SK-N-SH (cell line): ENCODE data around the gene SKIC8. TPM values are rescaled to one million over a fixed set of nuclear protein-coding genes. Genes with fewer than 3 reads are reported as not detected.

Experiments
- CTCF ChIA-PET: fragments of 300-600, 350-600 bp; formaldehyde crosslinking; extraction: SDS; loops from one replicate; lab custom pipeline; 2021; lab: Yijun Ruan, JAX
- POLR2A ChIA-PET: fragments of 350-600 bp; sonication (Branson Sonifier 250); formaldehyde crosslinking; extraction: SDS; loops from one replicate; lab custom pipeline; 2020; ENCODE audit warnings: antibody characterized with exemption, inconsistent platforms; lab: Yijun Ruan, JAX
- DNase-seq: peaks from one replicate; pipeline ENCODE4 v3.0.0; 2012
- H2AFZ ChIP-seq: fragments of 200-600 bp; sonication (generic); 2 replicates; pipeline ENCODE4 v1.8.1; 2016; ENCODE audit warnings: antibody characterized with exemption, mild to moderate bottlenecking, low read depth
- H3F3A ChIP-seq: fragments of 200-600 bp; sonication (generic); replicated peaks from 2 replicates; pipeline ENCODE3; 2016; ENCODE audit warnings: antibody characterized with exemption, mild to moderate bottlenecking; ENCODE audit not compliant: insufficient read depth
- H3K27ac ChIP-seq, 2 experiments: fragments of 200-500 bp in 1 of 2; fragments of 200-600 bp in 1 of 2; sonication (Bioruptor generic) in 1 of 2; sonication (generic), shearing (Covaris generic) in 1 of 2; 2 replicates each; pipeline versions ENCODE4 v1.5.1 to v1.6.1; 2014 to 2016; ENCODE audit warnings: low read depth in 2 of 2, inconsistent platforms in 1 of 2, low read length in 1 of 2, mild to moderate bottlenecking in 1 of 2, mixed read lengths in 1 of 2
- H3K27me3 ChIP-seq: fragments of 200-600 bp; sonication (generic), shearing (Covaris generic); 2 replicates; pipeline ENCODE4 v1.6.1; 2016; ENCODE audit warnings: mixed run types; ENCODE audit not compliant: insufficient read depth
- H3K36me3 ChIP-seq, 2 experiments: fragments of 200-500 bp in 1 of 2; fragments of 200-600 bp in 1 of 2; sonication (Bioruptor generic) in 1 of 2; sonication (generic) in 1 of 2; replicated peaks in 1 of 2; 2 replicates each; pipeline versions ENCODE3 to v1.5.1; 2014 to 2016; ENCODE audit warnings: low read length in 1 of 2, mild to moderate bottlenecking in 1 of 2; ENCODE audit not compliant: insufficient read depth in 2 of 2, control insufficient read depth in 1 of 2
- H3K4me1 ChIP-seq, 2 experiments: fragments of 200-500 bp in 1 of 2; fragments of 200-600 bp in 1 of 2; sonication (Bioruptor generic) in 1 of 2; sonication (generic), shearing (Covaris generic) in 1 of 2; 2 replicates each; pipeline versions ENCODE4 v1.5.1 to v1.6.1; 2014 to 2016; ENCODE audit warnings: low read depth in 1 of 2, low read length in 1 of 2, mixed run types in 1 of 2; ENCODE audit not compliant: insufficient read depth in 2 of 2, control insufficient read depth in 1 of 2
- H3K4me2 ChIP-seq: fragments of 200-600 bp; sonication (generic), shearing (Covaris generic); 2 replicates; pipeline ENCODE4 v1.6.1; 2017; ENCODE audit warnings: mixed run types
- H3K4me3 ChIP-seq, 2 experiments: fragments of 200-500 bp in 1 of 2; fragments of 200-600 bp in 1 of 2; sonication (Bioruptor generic) in 1 of 2; sonication (generic), shearing (Covaris generic) in 1 of 2; 2 replicates each; pipeline versions ENCODE4 v1.5.1 to v1.8.1; 2014 to 2016; ENCODE audit warnings: low read depth in 2 of 2, inconsistent platforms in 1 of 2, low read length in 1 of 2, mild to moderate bottlenecking in 1 of 2, mixed read lengths in 1 of 2, moderate library complexity in 1 of 2
- H3K79me2 ChIP-seq: fragments of 200-600 bp; sonication (generic); 2 replicates; pipeline ENCODE4 v1.8.1; 2017; ENCODE audit warnings: mild to moderate bottlenecking; ENCODE audit not compliant: insufficient read depth
- H3K9ac ChIP-seq: fragments of 200-600 bp; sonication (generic); 2 replicates; pipeline ENCODE4 v1.6.1; 2017; ENCODE audit warnings: mixed run types
- H3K9me2 ChIP-seq: fragments of 200-600 bp; sonication (generic); 2 replicates; pipeline ENCODE4 v1.6.1; 2017; ENCODE audit warnings: mixed run types
- H3K9me3 ChIP-seq: fragments of 200-600 bp; sonication (generic); 2 replicates; pipeline ENCODE4 v1.6.1; 2017; ENCODE audit warnings: mixed run types, mild to moderate bottlenecking, moderate library complexity
- H4K20me1 ChIP-seq: fragments of 200-600 bp; sonication (generic); 2 replicates; pipeline ENCODE4 v1.6.1; 2017; ENCODE audit warnings: mild to moderate bottlenecking, mixed run types; ENCODE audit not compliant: insufficient read depth
- ELF1 ChIP-seq: IDR thresholded peaks from 2 replicates; pipeline ENCODE4 v1.4.0; 2012
- EP300 ChIP-seq, 2 experiments: IDR thresholded peaks; 2 replicates each; pipeline versions ENCODE4 v1.4.0 to v1.6.1; 2012; ENCODE audit warnings: borderline replicate concordance in 1 of 2, low read depth in 1 of 2, low read length in 1 of 2
- FOSL2 ChIP-seq: IDR thresholded peaks from 2 replicates; pipeline ENCODE4 v1.4.0; 2012; ENCODE audit warnings: low read depth, mild to moderate bottlenecking, moderate library complexity, borderline replicate concordance
- GABPA ChIP-seq: IDR thresholded peaks from 2 replicates; pipeline ENCODE4 v1.4.0; 2012; ENCODE audit warnings: low read depth, mild to moderate bottlenecking
- GATA2 ChIP-seq: sonication (generic); formaldehyde crosslinking; IDR thresholded peaks from 2 replicates; pipeline ENCODE4 v1.5.0; 2020; ENCODE audit warnings: mild to moderate bottlenecking, missing genetic modification reagents
- JUND ChIP-seq: IDR thresholded peaks from 2 replicates; pipeline ENCODE4 v1.4.0; 2012
- MEF2A ChIP-seq: IDR thresholded peaks from 2 replicates; pipeline ENCODE4 v1.4.0; 2012; ENCODE audit warnings: low read depth, borderline replicate concordance
- MXI1 ChIP-seq: IDR thresholded peaks from 2 replicates; pipeline ENCODE4 v1.6.1; 2012; ENCODE audit warnings: mild to moderate bottlenecking, low read depth, low read length, improper control_type of control experiment
- NFIC ChIP-seq: IDR thresholded peaks from 2 replicates; pipeline ENCODE4 v1.4.0; 2012; ENCODE audit warnings: borderline replicate concordance
- NRF1 ChIP-seq: IDR thresholded peaks from 2 replicates; pipeline ENCODE4 v1.6.1; 2012; ENCODE audit warnings: low read depth, mild to moderate bottlenecking, low read length
- POLR2AphosphoS5 ChIP-seq: IDR thresholded peaks from 2 replicates; pipeline ENCODE4 v1.6.1; 2012; ENCODE audit warnings: low read depth, low read length
- RCOR1 ChIP-seq: fragments of 150-350 bp; IDR thresholded peaks from 2 replicates; pipeline ENCODE4 v1.6.1; 2017; ENCODE audit warnings: antibody characterized with exemption, low read length
- RFX5 ChIP-seq: IDR thresholded peaks from 2 replicates; pipeline ENCODE4 v1.6.1; 2012; ENCODE audit warnings: mild to moderate bottlenecking, improper control_type of control experiment, low read length
- SIN3A ChIP-seq: IDR thresholded peaks from 2 replicates; pipeline ENCODE4 v1.6.1; 2012; ENCODE audit warnings: low read depth, mild to moderate bottlenecking, low read length, moderate library complexity, borderline replicate concordance
- TCF12 ChIP-seq: IDR thresholded peaks from 2 replicates; pipeline ENCODE4 v1.4.0; 2012
- YY1 ChIP-seq: IDR thresholded peaks from 2 replicates; pipeline ENCODE4 v1.4.0; 2012; ENCODE audit warnings: low read depth, mild to moderate bottlenecking
- WGBS: methylation state at CpG from one replicate; pipeline ENCODE4 v1.1.6; 2017; ENCODE audit warnings: low lambda C conversion rate; 5-methylcytosine and 5-hydroxymethylcytosine counted together
- polyA plus RNA-seq, 3 experiments: library from polyadenylated mRNA; depleted of rRNA; stranded (reverse); fragments of >200 nt; gene quantifications; 2 replicates each; pipeline ENCODE4 v1.2.3, GENCODE V29; 2012
- TF ChIP-seq, protein P1 (sequence below): fragments of 200-600 bp; sonication (generic); IDR thresholded peaks from 2 replicates; pipeline ENCODE4 v1.6.1; 2017; ENCODE audit warnings: antibody characterized with exemption, mild to moderate bottlenecking, moderate library complexity
- TF ChIP-seq, protein P2 (sequence below): fragments of 150-350 bp; IDR thresholded peaks from 2 replicates; pipeline ENCODE4 v1.6.1; 2016; ENCODE audit warnings: mild to moderate bottlenecking, low read depth, low read length
- TF ChIP-seq, protein P3 (sequence below): IDR thresholded peaks from 2 replicates; pipeline ENCODE4; 2012
- TF ChIP-seq, protein P4 (sequence below): IDR thresholded peaks from 2 replicates; pipeline ENCODE4 v1.4.0; 2012; ENCODE audit warnings: low read depth

SKIC8 gene
- polyA plus RNA-seq, 1 of the 3 experiments (the other 2 are of a cell fraction): 78.8 TPM

DNA sequence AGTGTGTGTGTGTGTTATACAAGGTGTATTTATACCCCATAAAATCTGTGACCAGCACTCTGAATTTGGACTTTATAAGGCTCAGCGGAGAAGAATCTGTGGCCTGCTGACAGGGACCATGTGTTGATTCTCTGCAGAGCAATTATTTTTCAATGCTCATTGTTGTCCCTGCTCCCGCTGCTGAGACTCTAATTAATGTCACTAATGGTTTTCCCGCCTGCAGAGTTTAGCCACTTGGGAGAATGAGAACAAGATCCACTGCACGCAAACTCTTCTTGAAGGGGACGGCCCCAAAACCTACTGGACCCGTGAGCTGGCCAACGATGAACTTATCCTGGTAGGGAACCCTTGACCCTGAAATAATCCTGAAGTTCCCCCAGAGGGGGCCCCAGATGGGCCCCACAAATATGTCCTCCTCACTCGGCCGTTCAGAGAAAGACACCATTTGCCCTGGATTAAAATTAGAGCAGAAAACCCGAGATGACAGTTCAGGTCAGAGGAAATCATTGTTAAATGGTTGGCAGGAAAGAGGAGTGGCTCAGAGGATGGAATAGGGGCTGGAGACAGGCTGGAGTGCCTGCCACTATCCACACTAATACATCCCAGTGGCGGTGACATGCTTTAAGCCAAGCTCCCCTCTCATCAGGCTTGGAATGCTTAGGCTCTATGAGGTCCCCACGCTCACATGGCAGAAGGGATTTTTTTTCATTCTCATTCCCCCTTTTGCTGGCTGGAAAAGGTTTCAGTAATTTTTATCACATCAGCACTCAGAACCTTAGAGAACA is 44.1 kb upstream of the SKIC8 start:
- ChIA-PET CTCF (interaction anchor here (1.2 to 1.6 kb wide), 3 partner anchors 34 to 72 kb away, joined by 3 read pairs; no protein-coding TSS in a partner anchor), POLR2A (no interaction called here)

More for the DNA sequence above, 44.1 kb upstream of the SKIC8 start:
- Histone ChIP-seq H3K4me2 (no peak overlapping the region), H3K9me2 (no peaks in the 10 kb centered on the region), H3K9ac (no peak overlapping the region), H3K9me3 (no peaks in the 10 kb centered on the region), H3K27me3 (peaks cover 35% of the 10 kb centered on the region; the same call in 1 of the 2 replicates), H3K4me3 (no peak overlapping the region), H3K27ac (no peak overlapping the region), H3K4me1 (peaks cover 0 to 17% of the 10 kb centered on the region in 2 experiments; a peak in 1 of 4 replicates), H3K36me3 (no peaks in the 10 kb centered on the region), H3F3A (no peaks in the 10 kb centered on the region), H3K79me2 (no peaks in the 10 kb centered on the region), H2AFZ (no peak overlapping the region), H4K20me1 (no peaks in the 10 kb centered on the region)
- WGBS: 77% methylated on average over 12 of the region's 12 CpGs
- DNase-seq: no peak
- no peak for TF ChIP-seq TCF12
- TF ChIP-seq YY1: no peak
- TF ChIP-seq FOSL2: no peak
- no peak for TF ChIP-seq RFX5
- TF ChIP-seq ELF1: no peak
- no peak for TF ChIP-seq EP300 (IDR thresholded peaks at IDR 0.05; ENCODE audit: borderline replicate concordance in 1 of 2, low read depth in 1 of 2, low read length in 1 of 2)
- no peak for TF ChIP-seq GABPA
- no peak for TF ChIP-seq MXI1
- TF ChIP-seq, protein P1, sequence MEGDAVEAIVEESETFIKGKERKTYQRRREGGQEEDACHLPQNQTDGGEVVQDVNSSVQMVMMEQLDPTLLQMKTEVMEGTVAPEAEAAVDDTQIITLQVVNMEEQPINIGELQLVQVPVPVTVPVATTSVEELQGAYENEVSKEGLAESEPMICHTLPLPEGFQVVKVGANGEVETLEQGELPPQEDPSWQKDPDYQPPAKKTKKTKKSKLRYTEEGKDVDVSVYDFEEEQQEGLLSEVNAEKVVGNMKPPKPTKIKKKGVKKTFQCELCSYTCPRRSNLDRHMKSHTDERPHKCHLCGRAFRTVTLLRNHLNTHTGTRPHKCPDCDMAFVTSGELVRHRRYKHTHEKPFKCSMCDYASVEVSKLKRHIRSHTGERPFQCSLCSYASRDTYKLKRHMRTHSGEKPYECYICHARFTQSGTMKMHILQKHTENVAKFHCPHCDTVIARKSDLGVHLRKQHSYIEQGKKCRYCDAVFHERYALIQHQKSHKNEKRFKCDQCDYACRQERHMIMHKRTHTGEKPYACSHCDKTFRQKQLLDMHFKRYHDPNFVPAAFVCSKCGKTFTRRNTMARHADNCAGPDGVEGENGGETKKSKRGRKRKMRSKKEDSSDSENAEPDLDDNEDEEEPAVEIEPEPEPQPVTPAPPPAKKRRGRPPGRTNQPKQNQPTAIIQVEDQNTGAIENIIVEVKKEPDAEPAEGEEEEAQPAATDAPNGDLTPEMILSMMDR: no peak
- TF ChIP-seq GATA2: no peak
- TF ChIP-seq, protein P2, sequence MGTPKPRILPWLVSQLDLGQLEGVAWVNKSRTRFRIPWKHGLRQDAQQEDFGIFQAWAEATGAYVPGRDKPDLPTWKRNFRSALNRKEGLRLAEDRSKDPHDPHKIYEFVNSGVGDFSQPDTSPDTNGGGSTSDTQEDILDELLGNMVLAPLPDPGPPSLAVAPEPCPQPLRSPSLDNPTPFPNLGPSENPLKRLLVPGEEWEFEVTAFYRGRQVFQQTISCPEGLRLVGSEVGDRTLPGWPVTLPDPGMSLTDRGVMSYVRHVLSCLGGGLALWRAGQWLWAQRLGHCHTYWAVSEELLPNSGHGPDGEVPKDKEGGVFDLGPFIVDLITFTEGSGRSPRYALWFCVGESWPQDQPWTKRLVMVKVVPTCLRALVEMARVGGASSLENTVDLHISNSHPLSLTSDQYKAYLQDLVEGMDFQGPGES: no peak
- TF ChIP-seq POLR2AphosphoS5: no peak
- no peak for TF ChIP-seq SIN3A
- TF ChIP-seq NFIC: no peak
- TF ChIP-seq MEF2A: no peak
- TF ChIP-seq, protein P3, sequence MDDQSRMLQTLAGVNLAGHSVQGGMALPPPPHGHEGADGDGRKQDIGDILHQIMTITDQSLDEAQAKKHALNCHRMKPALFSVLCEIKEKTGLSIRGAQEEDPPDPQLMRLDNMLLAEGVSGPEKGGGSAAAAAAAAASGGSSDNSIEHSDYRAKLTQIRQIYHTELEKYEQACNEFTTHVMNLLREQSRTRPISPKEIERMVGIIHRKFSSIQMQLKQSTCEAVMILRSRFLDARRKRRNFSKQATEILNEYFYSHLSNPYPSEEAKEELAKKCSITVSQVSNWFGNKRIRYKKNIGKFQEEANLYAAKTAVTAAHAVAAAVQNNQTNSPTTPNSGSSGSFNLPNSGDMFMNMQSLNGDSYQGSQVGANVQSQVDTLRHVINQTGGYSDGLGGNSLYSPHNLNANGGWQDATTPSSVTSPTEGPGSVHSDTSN: no peak
- no peak for TF ChIP-seq RCOR1
- no peak for TF ChIP-seq JUND
- no peak for TF ChIP-seq NRF1
- TF ChIP-seq, protein P4, sequence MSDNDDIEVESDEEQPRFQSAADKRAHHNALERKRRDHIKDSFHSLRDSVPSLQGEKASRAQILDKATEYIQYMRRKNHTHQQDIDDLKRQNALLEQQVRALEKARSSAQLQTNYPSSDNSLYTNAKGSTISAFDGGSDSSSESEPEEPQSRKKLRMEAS: no peak
